ENCODE measurements around the gene CD151. TPM values are rescaled to one million over a fixed set of nuclear protein-coding genes. Genes with fewer than 3 reads are reported as not detected.

CD151 gene
- total and polyA plus RNA-seq, 2 donors: 19.5 to 82.3 TPM

GRCh38 chr11:869399-870126, 36.8 kb downstream of the CD151 start:
- no peak overlapping the region for H3K4me3 ChIP-seq (ENCODE audit: low read length in 2 of 2)
- WGBS: 96% methylated on average over 25 of the region's 25 CpGs
- peaks cover 2 to 18% of the 10 kb centered on the region in 2 donors for H3K36me3 ChIP-seq (ENCODE audit: control insufficient read depth in 2 of 2, insufficient read depth in 2 of 2, low read length in 1 of 2)
- H3K27me3 ChIP-seq (ENCODE audit: control insufficient read depth in 2 of 2, insufficient read depth in 1 of 2, low read length in 1 of 2): no peaks in the 10 kb centered on the region
- no peaks in the 10 kb centered on the region for H3K9me3 ChIP-seq (ENCODE audit: control insufficient read depth in 2 of 2, insufficient read depth in 1 of 2, low read length in 1 of 2)
- no peak overlapping the region for H3K27ac ChIP-seq (ENCODE audit: low read depth in 1 of 2, low read length in 1 of 2)
- no peaks in the 10 kb centered on the region for H3K4me1 ChIP-seq (ENCODE audit: control insufficient read depth in 2 of 2, insufficient read depth in 2 of 2, low read length in 2 of 2)
- no peak for DNase-seq (ENCODE audit: low read depth in 6 of 9, low spot score in 9 of 9)

GRCh38 chr11:870127-870413, 37.3 kb downstream of the CD151 start:
- H3K4me3 ChIP-seq (ENCODE audit: low read length in 2 of 2): no peak overlapping the region
- no peaks in the 10 kb centered on the region for H3K4me1 ChIP-seq (ENCODE audit: control insufficient read depth in 2 of 2, insufficient read depth in 2 of 2, low read length in 2 of 2)
- DNase-seq (ENCODE audit: low read depth in 6 of 9, low spot score in 9 of 9): no peak
- WGBS: 96% methylated on average over 8 of the region's 8 CpGs
- no peak overlapping the region for H3K27ac ChIP-seq (ENCODE audit: low read depth in 1 of 2, low read length in 1 of 2)
- H3K36me3 ChIP-seq (ENCODE audit: control insufficient read depth in 2 of 2, insufficient read depth in 2 of 2, low read length in 1 of 2): peaks cover 6 to 23% of the 10 kb centered on the region in 2 donors
- no peaks in the 10 kb centered on the region for H3K27me3 ChIP-seq (ENCODE audit: control insufficient read depth in 2 of 2, insufficient read depth in 1 of 2, low read length in 1 of 2)
- H3K9me3 ChIP-seq (ENCODE audit: control insufficient read depth in 2 of 2, insufficient read depth in 1 of 2, low read length in 1 of 2): no peaks in the 10 kb centered on the region

GRCh38 chr11:870418-870817, 37.7 kb downstream of the CD151 start:
- Histone ChIP-seq H3K36me3 (ENCODE audit: control insufficient read depth in 2 of 2, insufficient read depth in 2 of 2, low read length in 1 of 2) (peaks cover 8 to 23% of the 10 kb centered on the region in 2 donors), H3K4me3 (ENCODE audit: low read length in 2 of 2) (no peak overlapping the region), H3K27me3 (ENCODE audit: control insufficient read depth in 2 of 2, insufficient read depth in 1 of 2, low read length in 1 of 2) (no peaks in the 10 kb centered on the region), H3K4me1 (ENCODE audit: control insufficient read depth in 2 of 2, insufficient read depth in 2 of 2, low read length in 2 of 2) (no peaks in the 10 kb centered on the region), H3K9me3 (ENCODE audit: control insufficient read depth in 2 of 2, insufficient read depth in 1 of 2, low read length in 1 of 2) (no peaks in the 10 kb centered on the region), H3K27ac (ENCODE audit: low read depth in 1 of 2, low read length in 1 of 2) (no peak overlapping the region)
- no peak for DNase-seq (ENCODE audit: low read depth in 6 of 9, low spot score in 9 of 9)
- 97% methylated on average over 8 of the region's 8 CpGs for WGBS

GRCh38 chr11:871472-871871, 38.7 kb downstream of the CD151 start:
- Histone ChIP-seq H3K9me3 (ENCODE audit: control insufficient read depth in 2 of 2, insufficient read depth in 1 of 2, low read length in 1 of 2) (no peaks in the 10 kb centered on the region), H3K27me3 (ENCODE audit: control insufficient read depth in 2 of 2, insufficient read depth in 1 of 2, low read length in 1 of 2) (no peaks in the 10 kb centered on the region), H3K4me1 (ENCODE audit: control insufficient read depth in 2 of 2, insufficient read depth in 2 of 2, low read length in 2 of 2) (no peaks in the 10 kb centered on the region), H3K27ac (ENCODE audit: low read depth in 1 of 2, low read length in 1 of 2) (no peak overlapping the region), H3K4me3 (ENCODE audit: low read length in 2 of 2) (no peak overlapping the region), H3K36me3 (ENCODE audit: control insufficient read depth in 2 of 2, insufficient read depth in 2 of 2, low read length in 1 of 2) (peaks cover 11 to 23% of the 10 kb centered on the region in 2 donors)
- no peak for DNase-seq (ENCODE audit: low read depth in 6 of 9, low spot score in 9 of 9)
- 86% methylated on average over 9 of the region's 9 CpGs for WGBS

GRCh38 chr11:872799-873198, 40.0 kb downstream of the CD151 start:
- Histone ChIP-seq H3K9me3 (ENCODE audit: control insufficient read depth in 2 of 2, insufficient read depth in 1 of 2, low read length in 1 of 2) (no peaks in the 10 kb centered on the region), H3K27ac (ENCODE audit: low read depth in 1 of 2, low read length in 1 of 2) (no peak overlapping the region), H3K36me3 (ENCODE audit: control insufficient read depth in 2 of 2, insufficient read depth in 2 of 2, low read length in 1 of 2) (peaks cover 11 to 23% of the 10 kb centered on the region in 2 donors), H3K27me3 (ENCODE audit: control insufficient read depth in 2 of 2, insufficient read depth in 1 of 2, low read length in 1 of 2) (no peaks in the 10 kb centered on the region), H3K4me1 (ENCODE audit: control insufficient read depth in 2 of 2, insufficient read depth in 2 of 2, low read length in 2 of 2) (no peaks in the 10 kb centered on the region), H3K4me3 (ENCODE audit: low read length in 2 of 2) (no peak overlapping the region)
- 99% methylated on average over 9 of the region's 9 CpGs for WGBS
- no peak for DNase-seq (ENCODE audit: low read depth in 6 of 9, low spot score in 9 of 9)

- H3K4me1 ChIP-seq (ENCODE audit: control insufficient read depth in 2 of 2, insufficient read depth in 2 of 2, low read length in 2 of 2): no peaks in the 10 kb centered on the region
- no peak overlapping the region for H3K27ac ChIP-seq (ENCODE audit: low read depth in 1 of 2, low read length in 1 of 2)
- DNase-seq (ENCODE audit: low read depth in 6 of 9, low spot score in 9 of 9): no peak
- H3K27me3 ChIP-seq (ENCODE audit: control insufficient read depth in 2 of 2, insufficient read depth in 1 of 2, low read length in 1 of 2): no peaks in the 10 kb centered on the region
- WGBS: 84% methylated on average over 12 of the region's 12 CpGs
- H3K9me3 ChIP-seq (ENCODE audit: control insufficient read depth in 2 of 2, insufficient read depth in 1 of 2, low read length in 1 of 2): no peaks in the 10 kb centered on the region
- H3K36me3 ChIP-seq (ENCODE audit: control insufficient read depth in 2 of 2, insufficient read depth in 2 of 2, low read length in 1 of 2): peaks cover 13 to 20% of the 10 kb centered on the region in 2 donors
- H3K4me3 ChIP-seq (ENCODE audit: low read length in 2 of 2): no peak overlapping the region
Measured at GRCh38 chr11:873706-874105, 41.0 kb downstream of the CD151 start.

- Histone ChIP-seq H3K27me3 (ENCODE audit: control insufficient read depth in 2 of 2, insufficient read depth in 1 of 2, low read length in 1 of 2) (no peaks in the 10 kb centered on the region), H3K36me3 (ENCODE audit: control insufficient read depth in 2 of 2, insufficient read depth in 2 of 2, low read length in 1 of 2) (peaks cover 15 to 17% of the 10 kb centered on the region in 2 donors), H3K4me1 (ENCODE audit: control insufficient read depth in 2 of 2, insufficient read depth in 2 of 2, low read length in 2 of 2) (no peaks in the 10 kb centered on the region), H3K27ac (ENCODE audit: low read depth in 1 of 2, low read length in 1 of 2) (no peak overlapping the region), H3K4me3 (ENCODE audit: low read length in 2 of 2) (no peak overlapping the region), H3K9me3 (ENCODE audit: control insufficient read depth in 2 of 2, insufficient read depth in 1 of 2, low read length in 1 of 2) (no peaks in the 10 kb centered on the region)
- no peak for DNase-seq (ENCODE audit: low read depth in 6 of 9, low spot score in 9 of 9)
- 98% methylated on average over 16 of the region's 16 CpGs for WGBS
Measured at GRCh38 chr11:875203-875602, 42.5 kb downstream of the CD151 start.

GRCh38 chr11:875769-876301, 43.1 kb downstream of the CD151 start:
- H3K36me3 ChIP-seq (ENCODE audit: control insufficient read depth in 2 of 2, insufficient read depth in 2 of 2, low read length in 1 of 2): peaks cover 21 to 22% of the 10 kb centered on the region in 2 donors
- H3K27ac ChIP-seq (ENCODE audit: low read depth in 1 of 2, low read length in 1 of 2): no peak overlapping the region
- no peaks in the 10 kb centered on the region for H3K9me3 ChIP-seq (ENCODE audit: control insufficient read depth in 2 of 2, insufficient read depth in 1 of 2, low read length in 1 of 2)
- H3K27me3 ChIP-seq (ENCODE audit: control insufficient read depth in 2 of 2, insufficient read depth in 1 of 2, low read length in 1 of 2): no peaks in the 10 kb centered on the region
- no peaks in the 10 kb centered on the region for H3K4me1 ChIP-seq (ENCODE audit: control insufficient read depth in 2 of 2, insufficient read depth in 2 of 2, low read length in 2 of 2)
- no peak overlapping the region for H3K4me3 ChIP-seq (ENCODE audit: low read length in 2 of 2)
- WGBS: 96% methylated on average over 21 of the region's 21 CpGs
- DNase-seq (ENCODE audit: low read depth in 6 of 9, low spot score in 9 of 9): no peak

- no peak for DNase-seq (ENCODE audit: low read depth in 6 of 9, low spot score in 9 of 9)
- Histone ChIP-seq H3K27ac (ENCODE audit: low read depth in 1 of 2, low read length in 1 of 2) (no peak overlapping the region), H3K36me3 (ENCODE audit: control insufficient read depth in 2 of 2, insufficient read depth in 2 of 2, low read length in 1 of 2) (peaks cover 19 to 23% of the 10 kb centered on the region in 2 donors), H3K4me1 (ENCODE audit: control insufficient read depth in 2 of 2, insufficient read depth in 2 of 2, low read length in 2 of 2) (no peaks in the 10 kb centered on the region), H3K27me3 (ENCODE audit: control insufficient read depth in 2 of 2, insufficient read depth in 1 of 2, low read length in 1 of 2) (no peaks in the 10 kb centered on the region), H3K9me3 (ENCODE audit: control insufficient read depth in 2 of 2, insufficient read depth in 1 of 2, low read length in 1 of 2) (no peaks in the 10 kb centered on the region), H3K4me3 (ENCODE audit: low read length in 2 of 2) (no peak overlapping the region)
- WGBS: 97% methylated on average over 12 of the region's 12 CpGs
Measured at GRCh38 chr11:876545-876944, 43.8 kb downstream of the CD151 start.

All from thymus (tissue), 11 donors.